CD4-positive, alpha-beta T cell treated with Interferon alpha-2 for 1 hour (primary cell): ENCODE measurements around the gene DBX1.
"Not testable (repeated sequence)": the region's sequence is repeated elsewhere in the genome, so short reads cannot be mapped to it uniquely, and the experiment has no call there.

Experiments
- DNase-seq, 2 donors: peaks; one replicate each; pipeline ENCODE4 v3.0.0-alpha.2; 2020 to 2022

Gene DBX1

DNA sequence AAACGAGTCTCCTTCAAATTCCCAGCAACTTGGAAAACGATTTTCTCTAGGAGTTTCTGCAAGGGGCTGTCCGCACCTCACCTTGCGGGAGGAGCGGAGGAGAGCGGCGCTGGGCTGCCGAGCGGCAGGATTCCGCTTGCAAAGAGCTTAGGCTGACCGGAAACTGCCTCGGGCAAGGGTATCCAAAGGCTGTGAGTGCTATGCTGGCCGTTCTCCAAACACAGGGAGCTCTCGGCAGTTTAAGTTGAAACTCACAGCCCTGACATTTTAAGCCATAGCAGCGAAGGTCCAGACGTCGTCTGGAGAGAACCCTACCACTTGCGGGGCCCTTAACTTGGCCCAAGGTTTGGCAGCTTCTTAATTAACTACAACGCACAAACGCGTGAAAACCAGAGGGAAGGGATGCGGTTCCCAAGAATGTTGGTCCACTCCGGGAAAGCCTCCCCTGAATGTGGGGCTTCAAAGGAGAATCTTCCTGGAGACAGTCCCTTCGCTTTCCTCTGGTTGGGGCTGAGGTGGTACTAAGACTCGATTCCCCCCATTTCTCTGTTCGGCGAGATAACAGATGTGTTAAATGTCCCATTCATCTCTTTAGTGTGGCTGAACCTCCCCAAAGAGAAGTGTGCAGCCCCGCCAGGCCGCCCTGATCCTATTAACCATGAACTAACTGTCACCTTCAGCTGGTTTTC, 1.1 kb upstream of the DBX1 start:
- no peak for DNase-seq

DNA sequence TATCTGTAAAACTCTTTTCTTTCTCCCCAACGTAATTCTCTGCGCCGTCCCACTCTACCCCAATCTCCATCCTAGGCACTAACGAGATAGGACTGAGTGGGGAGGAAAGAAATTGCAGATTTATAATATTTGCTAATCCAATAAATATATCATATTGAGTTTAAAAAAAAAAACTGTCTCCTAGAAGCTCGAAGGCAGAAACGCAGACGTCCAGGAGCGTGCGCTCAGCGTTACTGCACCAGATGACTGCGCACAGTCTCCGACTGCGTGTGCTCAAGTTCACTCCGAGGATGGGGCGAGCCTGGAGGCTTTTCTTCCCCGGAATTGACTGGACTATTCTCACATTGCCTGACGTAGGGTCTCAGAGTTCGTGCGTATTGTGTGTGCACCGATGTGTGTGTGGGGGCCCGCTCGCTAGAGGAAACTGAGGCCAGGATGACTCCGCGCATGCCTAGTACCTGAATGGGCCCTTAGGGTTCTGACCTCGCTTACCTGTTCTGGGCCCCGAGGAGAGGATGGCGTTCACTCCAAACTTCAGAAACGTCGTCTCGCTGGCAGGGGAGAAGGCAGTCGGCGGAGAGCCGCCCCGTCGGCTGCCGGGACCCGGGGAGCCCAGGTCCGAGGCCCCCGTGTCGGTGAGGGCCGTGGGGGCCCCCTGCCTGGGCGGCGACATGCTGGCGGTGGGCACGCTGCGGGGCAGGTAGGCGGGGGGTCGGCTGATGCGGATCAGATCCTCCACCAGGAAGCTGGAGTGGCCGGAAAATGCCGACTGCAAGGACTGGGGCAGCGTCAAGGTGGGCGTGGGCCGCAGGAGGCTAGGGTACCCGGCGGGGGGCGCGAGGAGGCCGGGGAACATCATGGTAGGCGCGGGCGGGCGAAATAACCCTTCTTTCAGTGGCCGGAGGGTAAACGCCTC, 551 bp downstream of the DBX1 start:
- DNase-seq, result no peak

DNA sequence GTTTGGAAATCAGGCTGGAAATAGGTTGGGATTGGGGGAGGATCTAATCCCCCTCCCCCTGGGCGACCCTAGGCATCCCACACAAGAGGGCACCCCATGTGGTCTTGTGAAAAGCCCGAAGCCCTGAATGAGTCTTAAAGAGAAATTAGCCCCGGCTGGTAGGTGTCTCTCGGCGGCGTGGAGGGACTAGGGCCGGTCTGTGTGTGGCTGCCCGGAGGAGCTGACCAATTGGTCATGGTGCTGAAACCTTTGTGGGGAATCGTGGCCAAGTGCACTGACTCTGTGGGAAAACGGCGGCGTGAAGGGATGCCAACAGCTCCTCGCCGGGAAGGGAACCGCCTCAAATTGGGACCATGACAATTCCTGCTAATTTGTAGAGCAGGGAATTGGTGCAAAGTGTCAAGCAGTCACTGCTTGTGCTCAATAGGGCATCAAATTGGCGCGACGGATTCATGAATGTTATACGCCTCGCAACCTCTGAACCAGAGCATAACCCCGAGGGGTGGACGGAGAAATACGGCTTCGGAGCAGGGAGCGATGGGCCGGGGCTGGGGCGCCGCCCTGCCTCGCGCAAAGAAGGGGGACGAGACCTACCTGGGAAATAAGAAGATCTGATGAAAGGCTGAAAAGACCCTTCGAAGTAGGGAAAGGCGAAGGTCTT, 1.5 kb downstream of the DBX1 start:
- no peak for DNase-seq

DNA sequence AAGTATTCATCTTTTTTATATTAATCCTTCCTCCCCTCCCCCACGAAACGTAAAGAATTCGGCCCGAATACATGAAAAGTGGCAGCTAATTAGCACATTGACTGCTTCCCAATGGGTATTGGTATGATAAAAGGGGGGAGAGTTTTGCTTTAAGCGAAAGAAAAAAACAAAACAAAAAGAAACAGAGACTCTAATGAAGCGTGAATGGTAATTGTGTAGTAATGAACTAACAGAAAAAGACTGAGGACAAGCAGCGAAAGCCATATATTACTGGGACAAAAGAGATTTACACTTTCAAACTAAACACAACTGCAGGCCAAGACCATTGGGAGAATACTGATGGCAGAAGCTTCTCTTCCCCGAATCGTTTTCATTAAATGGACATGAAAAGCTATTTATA, 2.5 kb downstream of the DBX1 start:
- DNase-seq, result no peak

DNA sequence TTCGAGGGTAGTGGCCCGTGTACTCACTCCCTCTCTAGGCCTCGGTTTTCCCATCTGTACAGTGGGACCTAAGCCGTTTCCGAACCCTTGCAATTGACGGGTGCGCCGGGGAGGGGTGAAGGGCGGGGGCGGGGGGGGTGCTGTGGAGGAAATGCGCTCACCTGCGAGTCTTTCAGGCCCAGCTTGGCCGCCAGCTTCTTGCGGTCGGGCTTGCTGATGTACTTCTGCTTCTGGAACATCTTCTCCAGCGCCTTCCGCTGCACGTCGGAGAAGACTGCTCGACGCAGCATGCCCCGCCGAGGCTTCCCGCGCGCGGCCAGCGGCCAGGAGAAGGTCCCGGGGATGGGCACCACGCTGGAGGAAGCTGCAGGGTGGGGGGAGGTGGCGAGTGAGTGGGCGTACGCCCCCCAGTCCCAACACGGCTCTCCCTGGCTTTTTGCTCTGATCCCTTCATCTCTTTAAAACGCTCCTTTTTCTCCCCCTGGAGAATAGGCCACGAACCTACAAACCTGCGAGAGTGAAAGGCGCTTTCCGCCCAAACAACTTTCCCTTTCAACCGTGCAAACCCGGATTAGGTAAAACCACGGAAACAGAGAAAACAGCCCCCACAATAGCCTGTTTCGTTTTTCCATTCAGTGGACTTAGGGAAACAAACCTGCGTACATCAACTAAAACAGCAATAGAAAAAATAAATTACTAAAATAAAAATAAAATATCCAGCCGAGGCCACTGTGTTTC, 3.2 kb downstream of the DBX1 start:
- peak; percentile 32 to 55 for DNase-seq

DNA sequence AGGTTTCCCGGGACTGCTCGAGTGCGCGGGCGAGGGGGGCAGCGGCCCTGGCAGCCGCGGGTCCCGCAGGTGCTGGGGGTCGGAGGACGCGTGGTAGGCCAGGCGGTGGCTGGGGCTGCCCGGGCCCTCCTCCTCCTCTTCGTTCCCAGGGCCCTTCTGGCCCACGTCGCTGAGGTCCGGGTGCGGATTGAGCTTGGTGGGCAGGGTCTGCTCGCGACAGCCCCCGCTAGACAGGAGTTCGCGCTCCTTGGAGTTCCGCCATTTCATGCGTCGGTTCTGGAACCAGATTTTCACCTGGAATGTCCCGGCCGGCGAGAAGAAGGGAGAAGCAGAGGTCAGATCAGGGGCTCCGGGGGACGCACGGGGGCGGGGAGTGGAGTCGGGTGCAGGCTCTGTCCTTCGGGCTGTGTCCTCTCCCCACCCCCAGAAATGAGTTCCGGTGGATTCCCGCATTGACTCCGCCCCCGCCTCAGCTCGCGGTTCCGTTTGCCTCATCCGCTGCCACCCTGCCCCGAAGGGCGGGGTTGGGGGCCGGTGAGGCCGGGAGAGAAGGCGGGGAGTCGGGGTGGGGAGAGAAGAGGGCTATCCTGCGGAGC, 3.9 kb downstream of the DBX1 start:
- DNase-seq, result peak; percentile 50 to 73

DNA sequence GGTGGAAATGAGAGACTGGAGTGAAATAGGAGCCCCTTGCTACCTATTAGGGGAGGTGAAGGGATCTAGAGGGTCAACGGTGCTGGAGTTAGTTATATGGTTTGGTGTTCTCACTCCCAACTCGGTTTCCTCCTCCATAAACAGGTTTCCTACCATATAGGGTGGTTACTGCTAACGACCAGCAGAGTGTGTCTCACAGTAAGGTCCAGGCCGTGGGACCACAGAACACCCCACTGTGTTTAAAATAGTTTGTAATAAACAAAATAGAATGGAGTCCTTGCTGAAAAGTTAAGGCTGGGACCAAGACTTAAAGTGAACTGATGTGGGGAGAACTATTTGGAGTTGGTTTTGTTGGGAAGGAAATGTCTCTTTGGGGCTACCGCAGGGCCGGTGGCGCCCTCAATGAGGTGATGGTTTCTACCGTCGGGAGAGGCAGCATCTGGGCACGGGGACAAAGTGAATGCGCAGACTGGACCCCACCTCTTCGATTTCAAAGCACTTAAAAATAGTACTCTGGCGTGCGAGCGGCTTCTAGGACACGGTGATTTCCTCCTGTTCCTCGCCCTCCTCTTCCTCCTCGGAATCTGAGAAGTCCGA, 4.5 kb downstream of the DBX1 start:
- no peak for DNase-seq

DNA sequence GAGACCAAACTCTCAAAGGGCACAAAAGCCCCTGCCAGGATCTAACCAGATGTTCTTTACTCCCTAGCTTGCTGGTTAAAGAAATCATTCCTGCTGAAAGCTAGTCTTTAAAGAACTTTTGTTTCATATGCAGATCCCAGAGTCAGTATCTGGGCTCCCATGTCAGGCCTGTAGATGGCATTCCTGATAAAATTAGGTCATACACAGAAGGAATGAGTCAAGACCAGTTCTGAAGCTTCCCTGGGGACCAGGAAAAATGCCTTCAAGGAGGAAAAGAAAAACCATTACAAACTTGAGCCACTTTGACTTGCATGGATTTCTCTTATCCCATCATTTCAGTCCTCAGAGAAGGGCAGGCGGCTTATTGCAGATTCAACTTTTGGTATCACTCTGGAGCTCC, 5.9 kb downstream of the DBX1 start:
- DNase-seq, result no peak

DNA sequence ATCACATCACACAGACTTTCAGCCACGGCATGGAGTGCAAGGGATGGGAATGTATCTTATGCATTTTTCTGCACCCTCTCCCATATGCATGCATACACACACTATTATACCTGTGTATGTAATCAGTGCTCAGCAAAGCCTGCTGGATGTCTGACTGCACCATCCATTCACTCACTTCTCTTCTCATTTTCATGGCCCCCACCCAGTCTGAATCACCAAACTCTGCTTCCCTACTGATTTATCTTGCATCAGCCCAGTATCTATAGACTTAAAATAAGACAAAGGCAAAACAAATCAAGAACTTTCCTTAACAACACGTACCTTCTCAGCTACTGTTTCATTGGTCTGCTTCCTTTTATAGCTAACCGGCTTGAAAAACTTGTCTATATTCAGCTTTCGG, 21.6 kb downstream of the DBX1 start:
- DNase-seq, result no peak

DNA sequence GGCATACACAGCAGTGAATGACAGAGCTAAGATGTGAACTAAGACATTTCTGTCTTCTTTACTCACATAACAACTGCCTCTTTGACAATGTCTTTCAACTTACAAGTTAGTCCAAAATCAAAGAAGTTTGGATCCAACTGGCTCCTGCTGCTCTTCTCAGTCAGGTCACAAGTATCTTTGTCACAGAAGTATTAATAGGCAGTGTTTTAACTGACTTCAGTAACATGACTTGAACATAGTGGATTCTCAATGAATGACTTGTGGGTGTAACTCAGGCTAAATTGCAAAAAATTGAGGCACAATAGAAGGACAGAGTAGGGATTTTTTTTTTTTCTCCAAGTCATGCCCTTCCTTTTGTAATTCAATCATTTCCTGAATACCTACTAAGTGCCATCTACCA, 22.6 kb downstream of the DBX1 start:
- no peak for DNase-seq

DNA sequence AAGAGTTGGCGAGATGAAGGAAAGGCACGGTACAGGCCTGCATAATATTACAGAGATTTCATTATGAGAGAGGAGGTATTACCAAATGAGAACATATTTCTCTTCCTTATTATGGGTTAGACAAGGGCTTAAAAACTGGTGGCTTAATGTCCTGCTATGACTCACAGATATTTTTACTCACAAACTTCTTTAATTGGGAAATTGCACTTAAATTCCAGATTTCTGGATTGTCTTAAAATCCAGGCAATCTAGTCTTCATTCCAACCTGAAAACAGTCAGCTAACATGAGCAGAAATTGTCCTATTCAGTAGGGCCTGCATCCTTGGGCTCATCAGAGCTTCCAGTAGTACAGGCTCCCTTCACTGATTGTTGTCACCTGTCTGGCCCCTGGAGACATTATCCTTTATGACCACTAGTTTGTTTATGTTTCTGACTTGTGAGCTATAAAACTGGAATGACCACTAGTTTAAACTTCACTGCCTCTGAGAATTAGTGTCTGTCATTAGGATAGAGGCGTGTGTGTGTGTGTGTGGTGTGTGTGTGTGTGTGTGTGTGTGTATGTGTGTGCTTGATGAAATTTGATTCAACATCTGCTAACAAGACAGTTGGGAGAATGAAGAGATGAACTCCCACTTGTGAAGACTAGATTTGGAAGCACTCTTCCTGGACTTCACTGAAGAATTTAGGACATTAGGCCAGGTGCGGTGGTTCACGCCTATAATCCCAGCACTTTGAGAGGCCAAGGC, 25.1 kb downstream of the DBX1 start:
- DNase-seq, result no peak

DNA sequence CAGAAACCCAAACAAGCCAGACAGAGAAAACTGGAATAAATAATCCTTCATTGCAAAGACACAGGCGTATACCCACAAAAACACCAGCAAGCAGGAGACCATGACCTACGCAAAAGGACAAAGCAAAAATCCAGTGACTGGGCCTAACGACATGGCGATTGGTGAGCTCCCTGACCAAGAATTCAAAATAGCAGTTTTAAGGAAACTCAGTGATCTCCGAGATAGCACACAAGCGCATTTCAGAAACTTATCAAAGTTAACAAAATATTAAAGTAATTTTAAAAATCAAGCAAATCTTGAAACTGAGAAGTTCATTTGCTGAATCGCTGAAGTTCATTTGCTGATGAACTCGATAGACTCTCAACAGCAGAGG, 27.6 kb downstream of the DBX1 start:
- no peak for DNase-seq

DNA sequence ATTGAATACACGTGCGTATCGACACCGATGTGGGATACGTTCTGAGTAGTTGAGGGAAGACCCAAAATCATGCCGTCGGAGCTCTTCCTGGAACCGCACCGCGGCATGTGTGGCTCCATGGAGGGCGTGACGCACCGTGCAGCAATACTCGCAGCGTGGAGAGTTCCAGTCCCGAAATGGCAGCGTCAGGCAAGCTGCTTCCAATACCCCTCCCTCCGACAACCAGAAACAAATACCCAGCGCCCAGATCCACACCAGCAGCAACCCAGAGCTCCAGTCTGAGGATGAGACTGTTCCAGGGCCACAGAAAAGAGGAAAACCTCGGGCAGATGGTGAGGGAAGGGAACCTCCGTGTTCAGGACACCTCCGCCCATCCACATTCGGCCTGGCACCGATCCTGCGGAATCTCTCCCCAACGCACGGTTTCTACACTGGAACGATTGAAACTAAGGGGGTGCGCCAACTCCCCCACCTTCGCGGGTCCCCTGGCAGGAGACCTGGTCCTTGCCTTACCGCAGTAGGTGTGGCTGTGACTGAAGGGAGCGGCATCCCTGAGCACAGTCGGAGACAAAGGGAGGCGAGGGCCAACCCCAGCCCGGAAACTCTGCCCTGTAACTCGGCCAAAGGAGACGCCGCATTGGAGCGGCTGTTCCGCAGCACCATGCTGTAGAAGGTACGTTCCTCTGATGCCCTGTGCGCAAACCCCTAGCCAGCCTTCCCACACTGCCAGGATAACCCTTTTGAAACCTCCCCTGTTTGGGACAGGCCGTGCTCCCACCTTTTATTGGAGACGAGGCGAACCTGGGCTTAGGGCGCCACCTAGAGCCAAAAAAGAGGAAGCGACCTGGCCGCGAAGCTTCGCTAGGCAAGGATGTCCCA, 28.2 kb downstream of the DBX1 start:
- peak in 1 of 2 donors; percentile 54 for DNase-seq

DNA sequence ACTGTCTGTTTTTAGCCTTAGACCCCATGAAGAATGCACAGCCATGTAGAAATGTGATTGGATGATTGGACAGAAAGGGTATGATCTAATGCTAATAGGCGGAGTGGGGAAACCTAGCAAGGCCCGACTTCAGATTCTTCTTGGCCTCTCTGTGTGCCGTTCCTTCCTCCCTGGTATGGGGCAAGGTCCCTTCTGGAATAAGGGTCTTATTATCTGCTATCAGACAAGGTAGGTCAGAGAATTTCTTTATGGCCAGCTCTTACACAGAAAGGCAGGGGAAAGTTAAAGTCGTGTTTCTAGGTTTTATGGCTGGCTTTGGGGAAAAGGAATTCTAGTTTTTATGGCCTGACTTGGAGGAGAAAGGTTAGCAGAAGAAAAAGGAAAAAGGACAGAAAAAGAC, 30.6 kb downstream of the DBX1 start:
- DNase-seq, result no peak

DNA sequence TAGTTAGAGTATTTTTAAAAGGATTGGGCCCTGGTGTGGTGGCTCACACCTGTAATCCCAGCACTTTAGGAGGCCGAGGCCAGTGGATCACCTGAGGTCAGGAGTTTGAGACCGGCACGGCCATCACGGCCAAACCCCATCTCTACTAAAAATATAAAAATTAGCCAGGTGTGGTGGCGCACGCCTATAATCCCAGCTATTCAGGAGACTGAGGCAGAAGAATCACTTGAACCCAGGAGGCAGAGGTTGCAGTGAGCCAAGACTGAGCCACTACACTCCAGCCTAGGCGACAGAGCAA, 31.8 kb downstream of the DBX1 start:
- DNase-seq, result not testable (repeated sequence)

DNA sequence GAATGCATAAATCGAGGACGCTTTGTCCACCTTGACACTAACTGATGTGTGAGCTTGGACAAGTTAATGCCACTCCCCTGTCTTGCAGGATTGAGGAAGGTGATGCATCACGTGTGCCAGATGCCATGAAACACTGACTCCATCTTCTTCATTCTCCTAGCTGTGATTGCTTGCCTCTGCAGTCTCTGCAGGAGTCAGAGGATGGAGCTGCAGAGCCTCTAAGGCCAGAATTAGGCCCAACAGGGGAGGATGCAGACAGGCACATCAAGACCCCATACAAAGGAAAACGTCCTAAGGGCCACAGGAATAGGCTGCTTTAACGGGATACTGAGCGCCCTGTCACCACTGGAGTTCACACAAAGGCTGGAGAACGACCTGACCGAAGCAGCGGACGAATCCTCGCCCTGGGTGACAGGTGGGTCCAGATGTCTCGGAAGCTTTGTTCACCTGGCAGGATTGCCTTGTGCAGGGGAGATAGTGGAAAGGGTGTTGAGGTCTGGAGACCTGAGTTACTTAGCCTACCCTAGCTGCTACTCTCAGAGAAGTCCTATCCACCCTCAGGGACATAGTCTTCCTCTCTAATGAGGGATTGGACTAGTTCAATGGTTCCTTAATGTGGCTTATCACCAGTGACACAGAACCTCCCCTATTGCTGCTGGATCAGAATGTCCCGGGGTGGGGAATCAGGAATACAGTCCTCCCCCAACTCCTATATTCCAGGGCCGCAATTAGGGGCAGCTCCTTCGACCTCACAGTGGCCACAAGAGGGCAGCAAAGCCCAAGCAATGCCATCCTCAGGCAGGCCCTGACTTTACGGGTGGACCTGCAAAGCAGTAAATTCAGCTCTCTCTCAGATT, 32.4 kb downstream of the DBX1 start:
- DNase-seq, result peak; percentile 52 to 73

DNA sequence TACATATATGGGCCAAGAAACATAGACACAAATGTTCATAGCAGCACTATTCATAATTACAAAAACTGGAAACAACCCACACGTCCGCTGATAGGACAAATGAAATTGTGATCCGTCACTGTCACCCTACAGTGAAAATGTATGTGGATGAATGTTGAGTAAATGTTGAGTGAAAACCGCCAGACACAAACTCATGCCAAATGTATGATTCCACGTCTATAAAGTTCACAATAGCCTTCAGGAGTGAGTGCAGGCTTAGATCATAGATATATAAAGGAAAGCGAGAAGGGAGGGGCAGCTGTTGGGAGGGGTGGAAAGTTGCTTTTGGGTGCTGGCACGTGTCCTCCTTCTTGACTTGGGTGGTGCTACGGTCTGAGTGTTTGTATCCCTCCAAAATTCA, 33.6 kb downstream of the DBX1 start:
- DNase-seq, result no peak

DNA sequence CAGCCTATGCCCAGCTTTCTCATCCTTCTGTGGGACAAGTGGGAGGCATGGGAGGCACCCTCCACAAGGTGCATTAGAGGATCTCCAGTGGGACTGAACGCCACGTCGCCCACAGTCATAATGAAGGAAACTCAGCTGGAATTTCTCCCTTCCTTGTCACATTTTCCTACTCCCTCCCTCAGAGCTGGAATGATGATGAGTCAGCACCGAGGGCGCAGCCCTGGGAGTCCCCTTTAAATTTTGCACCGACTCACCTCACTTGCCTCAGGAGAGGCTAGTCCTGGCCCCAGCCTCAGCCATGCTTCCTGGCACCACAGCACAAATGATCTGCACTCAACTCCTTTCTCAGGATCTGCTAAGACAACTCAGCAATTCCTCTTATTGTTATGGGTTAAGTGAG, 34.3 kb downstream of the DBX1 start:
- DNase-seq, result no peak

DNA sequence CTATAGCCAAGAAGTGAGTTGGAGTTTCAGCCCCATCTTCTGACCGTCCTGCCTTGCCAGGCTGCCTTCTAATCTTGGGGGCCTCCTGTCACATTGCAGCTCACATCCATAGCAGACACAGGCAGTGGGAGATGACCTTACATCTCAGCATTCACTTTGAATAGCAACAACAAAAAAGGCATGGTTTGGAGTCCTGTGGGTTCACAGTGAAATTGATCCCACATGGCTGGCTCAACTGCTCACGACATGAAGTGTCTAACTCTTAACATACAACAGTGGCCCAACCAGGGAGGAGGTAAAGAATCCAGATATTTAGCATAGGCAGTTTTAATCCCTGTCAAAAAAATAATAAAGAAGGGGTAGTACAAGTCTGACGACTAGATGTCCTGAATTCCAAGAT, 38.1 kb downstream of the DBX1 start:
- DNase-seq, result no peak
